GM18907 (cell line): ENCODE data around the gene SAMD4B.
"Not testable (repeated sequence)": the region's sequence is repeated elsewhere in the genome, so short reads cannot be mapped to it uniquely, and the experiment has no call there.

ENCODE experiments used
- ATAC-seq: cut with Tn5 transposase; IDR thresholded peaks from one replicate; pipeline ENCODE4 v1.9.1; 2021; ENCODE audit warnings: mild to moderate bottlenecking, moderate library complexity; ENCODE audit not compliant: unreplicated experiment

SAMD4B gene, protein sequence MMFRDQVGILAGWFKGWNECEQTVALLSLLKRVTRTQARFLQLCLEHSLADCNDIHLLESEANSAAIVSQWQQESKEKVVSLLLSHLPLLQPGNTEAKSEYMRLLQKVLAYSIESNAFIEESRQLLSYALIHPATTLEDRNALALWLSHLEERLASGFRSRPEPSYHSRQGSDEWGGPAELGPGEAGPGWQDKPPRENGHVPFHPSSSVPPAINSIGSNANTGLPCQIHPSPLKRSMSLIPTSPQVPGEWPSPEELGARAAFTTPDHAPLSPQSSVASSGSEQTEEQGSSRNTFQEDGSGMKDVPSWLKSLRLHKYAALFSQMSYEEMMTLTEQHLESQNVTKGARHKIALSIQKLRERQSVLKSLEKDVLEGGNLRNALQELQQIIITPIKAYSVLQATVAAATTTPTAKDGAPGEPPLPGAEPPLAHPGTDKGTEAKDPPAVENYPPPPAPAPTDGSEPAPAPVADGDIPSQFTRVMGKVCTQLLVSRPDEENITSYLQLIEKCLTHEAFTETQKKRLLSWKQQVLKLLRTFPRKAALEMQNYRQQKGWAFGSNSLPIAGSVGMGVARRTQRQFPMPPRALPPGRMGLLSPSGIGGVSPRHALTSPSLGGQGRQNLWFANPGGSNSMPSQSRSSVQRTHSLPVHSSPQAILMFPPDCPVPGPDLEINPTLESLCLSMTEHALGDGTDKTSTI

DNA sequence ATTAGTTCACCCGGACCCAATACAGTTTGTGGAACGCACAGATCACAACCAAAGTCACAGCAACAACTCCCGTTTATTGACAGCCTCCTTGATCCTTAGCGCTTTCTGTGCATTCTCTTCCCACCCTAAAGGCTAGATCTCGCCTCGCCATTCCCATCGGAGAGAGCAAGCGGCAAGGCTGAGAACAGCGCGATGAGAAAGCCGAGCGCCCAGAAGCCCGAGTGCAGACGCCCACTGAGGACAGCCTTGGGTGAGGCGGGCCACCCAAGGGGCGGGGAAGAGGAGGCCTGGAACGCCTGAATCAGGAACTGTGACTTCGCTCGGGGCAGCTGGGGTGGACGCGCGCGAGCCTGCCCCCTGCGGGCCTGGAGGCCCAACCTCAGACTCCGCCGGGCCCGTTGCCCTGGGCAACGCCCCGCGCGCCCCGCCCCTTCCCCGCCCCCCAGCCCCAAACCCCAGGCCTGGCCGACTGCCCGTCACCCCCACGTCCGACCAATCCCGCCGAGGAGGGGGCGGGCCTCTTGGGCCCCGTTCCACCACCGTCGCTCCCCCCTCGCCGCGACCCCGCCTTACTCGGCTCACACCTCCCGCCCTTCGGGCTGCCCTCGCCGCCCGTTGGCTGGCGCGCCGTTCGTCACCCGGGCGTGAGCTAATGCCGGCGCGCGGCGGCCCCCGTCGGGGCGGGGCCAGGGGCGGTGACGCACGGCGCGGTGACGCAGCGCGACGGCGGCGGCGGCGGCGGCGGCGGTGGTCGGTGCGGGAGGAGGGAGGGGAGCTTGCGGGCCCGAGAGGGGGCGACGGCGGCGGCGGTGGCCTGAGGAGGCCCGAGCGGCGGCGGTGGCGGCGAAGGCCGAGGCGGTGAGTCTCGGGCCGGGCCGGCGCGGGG, at the start of gene SAMD4B:
Gene SAMD4B, plus strand, starts transcription at position 703 of the 886 bp plus-strand sequence. CDS start 14,473 bp downstream, outside the sequence.
- ATAC-seq, result peak; percentile 90

DNA sequence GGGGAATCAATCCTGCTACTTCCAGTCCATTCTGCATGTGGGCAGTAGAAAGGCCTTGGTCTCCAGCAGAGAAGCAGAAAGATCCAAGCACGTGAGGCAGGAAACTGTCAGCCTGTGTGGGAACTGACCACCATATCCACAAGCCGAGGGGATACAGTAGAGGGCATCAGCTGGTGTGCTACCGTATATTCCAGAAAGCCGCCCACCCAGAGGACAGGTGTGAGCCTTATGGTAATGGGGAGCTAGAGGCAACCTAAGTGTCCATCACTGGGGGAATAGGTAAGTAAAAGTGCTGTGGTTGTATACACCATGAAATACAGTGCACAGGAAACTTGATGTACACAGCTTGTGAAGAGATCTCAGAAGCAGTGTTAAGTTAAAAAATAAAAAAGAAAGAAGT, 48.8 kb upstream of the SAMD4B start:
- ATAC-seq, result no peak

DNA sequence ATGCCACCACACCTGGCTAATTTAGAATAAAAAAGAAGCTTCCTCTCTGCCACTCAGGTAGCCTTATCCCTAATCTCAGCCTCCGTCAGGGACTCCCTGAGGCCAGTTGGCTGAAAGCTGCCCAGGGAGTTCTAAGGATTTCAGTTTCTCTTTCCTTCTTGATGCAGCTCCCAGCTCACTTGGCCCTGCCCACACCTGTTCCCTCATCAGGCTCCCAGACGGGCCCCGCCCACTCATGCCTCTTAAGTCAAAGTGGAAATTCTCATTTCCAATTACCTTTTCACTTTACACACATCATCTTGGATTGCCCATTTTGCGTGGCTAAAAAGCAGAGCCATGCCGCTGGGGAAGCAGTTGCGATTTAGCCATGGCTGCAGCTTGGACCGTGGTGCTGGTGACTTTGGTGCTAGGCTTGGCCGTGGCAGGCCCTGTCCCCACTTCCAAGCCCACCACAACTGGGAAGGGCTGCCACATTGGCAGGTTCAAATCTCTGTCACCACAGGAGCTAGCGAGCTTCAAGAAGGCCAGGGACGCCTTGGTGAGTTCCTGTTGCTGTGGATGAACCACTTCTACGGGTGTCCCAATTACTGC, 46.1 kb upstream of the SAMD4B start, which contains the start of gene IFNL1:
Gene IFNL1, plus strand, starts transcription at position 353 of the 591 bp plus-strand sequence. Its CDS starts 15 bp downstream, at position 368.
- no peak for ATAC-seq

DNA sequence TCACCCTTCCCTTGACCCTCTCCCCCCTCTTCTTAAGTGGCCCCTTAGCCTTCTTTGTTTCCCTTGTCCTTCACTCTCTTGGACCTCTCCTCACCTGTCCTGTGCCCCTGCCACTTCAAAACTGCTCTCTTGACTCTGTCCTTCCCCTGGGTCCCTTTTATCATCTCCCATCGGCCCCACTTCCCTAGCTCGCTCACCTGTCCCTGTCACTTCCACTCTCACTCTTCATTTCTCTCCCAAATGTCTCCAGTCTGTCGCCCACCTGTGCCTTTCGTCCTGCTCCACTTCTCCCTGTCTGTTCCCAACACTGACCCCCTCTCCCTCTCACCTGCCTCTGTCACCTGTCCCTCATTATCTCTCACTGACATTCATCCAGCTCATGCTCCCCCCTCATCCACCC, 45.3 kb upstream of the SAMD4B start:
- ATAC-seq, result no peak

DNA sequence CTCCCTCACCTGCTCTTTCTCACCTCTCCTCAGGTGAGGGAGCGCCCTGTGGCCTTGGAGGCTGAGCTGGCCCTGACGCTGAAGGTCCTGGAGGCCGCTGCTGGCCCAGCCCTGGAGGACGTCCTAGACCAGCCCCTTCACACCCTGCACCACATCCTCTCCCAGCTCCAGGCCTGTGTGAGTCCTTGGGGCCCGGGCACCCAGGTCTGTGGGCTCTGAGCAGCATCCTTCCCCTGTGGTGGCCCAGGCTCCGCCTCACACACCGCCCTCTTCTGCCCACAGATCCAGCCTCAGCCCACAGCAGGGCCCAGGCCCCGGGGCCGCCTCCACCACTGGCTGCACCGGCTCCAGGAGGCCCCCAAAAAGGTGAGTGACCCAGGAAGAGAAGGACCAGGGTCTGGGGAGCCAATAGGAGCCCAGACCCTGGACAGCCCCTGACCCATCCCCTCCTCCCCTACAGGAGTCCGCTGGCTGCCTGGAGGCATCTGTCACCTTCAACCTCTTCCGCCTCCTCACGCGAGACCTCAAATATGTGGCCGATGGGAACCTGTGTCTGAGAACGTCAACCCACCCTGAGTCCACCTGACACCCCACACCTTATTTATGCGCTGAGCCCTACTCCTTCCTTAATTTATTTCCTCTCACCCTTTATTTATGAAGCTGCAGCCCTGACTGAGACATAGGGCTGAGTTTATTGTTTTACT, 44.1 kb upstream of the SAMD4B start:
- ATAC-seq, result no peak

DNA sequence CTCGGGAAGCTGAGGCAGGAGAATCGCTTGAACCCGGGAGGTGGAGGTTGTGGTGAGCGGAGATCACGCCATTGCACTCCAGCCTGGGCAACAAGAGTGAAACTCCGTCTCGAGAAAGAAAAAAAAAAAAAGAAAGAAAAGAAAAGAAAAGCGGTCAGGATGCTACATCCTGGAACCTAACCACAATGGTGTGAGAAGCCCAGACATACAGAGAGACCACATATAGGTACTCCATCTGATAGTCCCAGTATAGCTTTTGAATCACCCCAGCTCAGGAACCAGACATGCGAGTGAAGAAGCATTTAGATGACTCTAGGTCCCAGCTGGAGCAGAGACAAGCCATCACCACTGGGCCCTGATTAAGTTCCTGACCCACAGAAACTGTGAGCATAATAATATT, 42.8 kb upstream of the SAMD4B start:
- ATAC-seq, result no peak

DNA sequence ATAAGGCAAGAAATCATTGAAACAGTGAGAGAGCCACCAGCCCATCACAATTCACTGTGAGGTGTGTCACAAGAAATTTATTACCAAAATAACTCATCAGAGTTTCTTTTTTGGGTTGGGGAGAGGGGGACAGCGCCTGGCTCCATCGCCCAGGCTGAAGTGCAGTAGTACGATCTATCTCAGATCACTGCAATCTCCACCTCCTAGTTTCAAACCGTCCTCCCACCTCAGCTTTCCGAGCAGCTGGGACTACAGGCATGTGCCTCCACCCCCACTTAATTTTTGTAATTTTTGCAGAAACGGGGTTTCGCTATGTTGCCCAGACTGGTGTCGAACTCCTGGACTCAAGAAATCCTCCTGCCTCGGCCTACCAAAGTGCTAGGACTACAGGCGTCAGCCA, 42.4 kb upstream of the SAMD4B start:
- ATAC-seq, result no peak

DNA sequence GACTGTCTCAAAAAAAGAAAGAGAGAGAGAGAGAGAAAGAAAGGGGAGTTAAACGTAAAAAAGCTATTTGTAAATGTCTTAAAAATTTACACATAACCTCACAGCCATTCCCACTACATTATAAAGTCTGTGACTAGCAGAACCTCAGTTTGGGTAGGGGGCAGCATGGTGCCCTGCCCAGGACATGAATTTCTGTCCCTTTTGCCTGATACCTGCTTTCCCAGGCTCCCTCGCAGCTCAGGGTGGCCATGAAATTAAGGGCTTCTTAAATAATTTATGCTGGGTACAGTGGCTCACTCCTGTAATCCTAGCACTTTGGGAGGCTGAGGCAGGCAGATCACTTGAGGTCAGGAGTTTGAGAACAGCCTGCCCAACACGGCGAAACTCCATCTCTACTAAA, 41.2 kb upstream of the SAMD4B start:
- ATAC-seq, result no peak

DNA sequence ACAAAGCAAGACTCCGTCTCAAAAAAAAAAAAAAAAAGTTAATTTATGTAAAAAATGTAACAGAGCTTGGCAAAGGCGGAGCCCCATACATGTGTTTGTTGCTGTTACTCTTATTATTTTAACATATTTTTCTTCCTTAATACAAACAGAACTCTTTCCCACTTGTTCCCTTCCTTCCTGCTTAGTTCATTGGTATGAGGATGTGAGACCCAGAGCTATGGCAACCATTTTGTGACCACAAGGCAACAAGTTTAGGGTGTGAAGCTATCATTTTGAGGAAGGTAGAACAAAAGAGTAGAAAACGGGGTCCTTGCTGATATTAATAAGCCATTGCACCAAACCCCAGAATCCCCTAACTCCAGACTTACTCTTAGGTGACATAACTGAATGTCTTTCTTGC, 40.7 kb upstream of the SAMD4B start:
- no peak for ATAC-seq

DNA sequence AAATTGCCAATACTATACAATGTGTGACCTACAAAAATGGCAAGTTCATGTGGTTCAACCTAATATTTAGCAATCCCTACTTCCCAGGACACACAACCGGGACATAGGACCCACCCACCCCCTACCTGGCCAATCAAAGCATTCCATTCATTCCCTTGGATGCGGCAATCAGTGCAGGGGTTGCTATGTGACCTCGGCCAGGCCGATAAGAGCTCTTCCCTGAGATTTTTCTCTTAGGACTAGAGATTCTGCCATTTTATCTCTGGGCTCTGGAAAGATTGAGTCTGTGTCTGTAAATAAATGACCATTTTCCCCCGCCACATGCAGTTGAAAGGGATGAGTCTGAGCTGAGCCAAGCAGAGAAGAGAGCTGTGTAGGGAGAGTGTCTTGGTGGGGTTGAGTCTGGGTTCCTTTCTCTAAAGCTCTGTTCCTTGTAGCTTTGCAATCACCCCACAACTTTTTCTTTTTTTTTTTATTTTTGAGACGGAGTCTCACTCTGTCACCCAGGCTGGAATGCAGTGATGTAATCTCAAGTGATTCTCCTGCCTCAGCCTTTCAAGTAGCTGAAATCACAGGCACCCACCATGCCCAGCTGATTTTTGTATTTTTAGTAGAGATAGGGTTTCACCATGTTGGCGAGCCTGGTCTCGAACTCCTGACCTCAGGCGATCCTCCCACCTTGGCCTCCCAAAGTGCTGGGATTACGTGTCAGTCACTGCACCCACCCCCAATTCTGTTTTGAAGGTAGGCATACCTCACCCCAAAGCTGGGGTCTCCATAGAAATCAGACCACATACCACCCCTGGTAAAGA, 38.6 kb upstream of the SAMD4B start:
- no peak for ATAC-seq

DNA sequence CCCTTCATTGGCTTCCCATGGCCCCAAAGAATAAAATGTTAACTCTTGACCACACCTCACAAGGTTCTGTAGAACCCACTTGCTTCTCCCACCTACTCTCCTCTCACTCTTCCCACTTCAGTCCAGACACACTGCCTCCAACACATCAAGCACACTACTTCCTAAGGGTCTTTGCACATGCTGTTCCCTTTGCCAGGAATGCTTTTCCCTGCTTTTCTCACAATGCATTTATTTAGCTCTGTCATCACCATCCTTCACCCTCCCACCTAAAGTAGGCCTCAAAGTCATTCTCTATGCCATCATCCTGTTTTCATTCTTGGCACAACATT, 38.1 kb upstream of the SAMD4B start:
- no peak for ATAC-seq

DNA sequence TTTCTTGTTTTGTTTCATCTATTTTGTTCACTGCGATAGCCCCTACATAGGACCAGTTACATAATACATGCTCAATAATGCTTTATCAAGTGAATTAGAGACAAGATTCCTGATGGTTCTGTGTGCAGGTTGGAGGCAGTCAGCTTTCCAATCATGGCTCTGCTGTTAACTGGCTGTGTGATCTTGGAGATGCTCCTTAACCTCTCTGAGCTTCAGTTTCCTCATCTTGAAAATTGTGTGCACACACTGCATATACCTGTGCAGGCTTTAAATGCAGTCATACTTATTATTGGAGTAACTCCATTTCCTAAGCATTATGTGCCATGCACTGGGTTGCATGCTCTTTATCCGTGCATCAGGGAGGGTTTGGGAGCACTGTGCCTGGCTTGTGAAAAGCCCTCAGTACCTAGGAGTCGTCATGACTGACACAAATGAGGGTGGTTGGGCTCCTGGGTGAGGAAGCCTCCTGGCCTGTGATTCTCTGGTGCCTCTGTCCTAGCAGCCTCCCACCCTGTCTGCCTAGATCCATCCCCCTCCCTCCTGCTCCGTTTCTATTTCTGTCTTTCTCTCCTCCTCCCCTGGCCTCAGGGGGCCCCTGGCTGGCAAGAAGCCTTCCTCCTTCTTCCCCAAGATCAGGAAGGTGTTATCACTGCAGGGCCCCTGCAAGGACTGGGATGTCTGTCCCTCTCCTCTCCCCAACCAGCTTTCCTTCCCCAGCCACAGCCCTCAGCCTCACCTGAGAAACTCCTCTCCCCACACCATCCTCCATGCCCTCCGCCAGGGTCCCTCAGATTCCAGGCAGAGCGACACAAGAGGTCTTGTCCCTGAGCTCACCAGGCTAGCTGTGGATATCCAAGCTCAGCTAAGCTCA, 37.3 kb upstream of the SAMD4B start:
- ATAC-seq, result no peak

DNA sequence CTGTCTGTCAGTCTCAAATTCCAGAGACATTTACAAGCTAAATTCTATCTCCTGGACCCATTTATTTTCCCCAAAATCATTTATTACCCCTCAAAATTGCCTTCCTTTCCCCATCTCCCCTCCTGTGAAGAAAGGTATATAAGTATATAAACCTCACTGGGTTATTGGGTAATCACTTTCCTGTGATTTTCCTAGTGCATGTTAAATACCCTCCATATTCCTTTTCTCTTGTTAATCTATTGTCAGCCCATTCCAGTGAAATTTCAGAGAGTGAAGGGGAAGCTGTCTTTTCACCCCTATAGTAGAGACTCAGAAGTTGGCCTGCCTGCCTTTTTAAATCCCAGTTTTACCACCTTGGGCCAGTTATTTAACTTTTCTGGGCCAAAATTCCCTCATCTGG, 36.1 kb upstream of the SAMD4B start:
- no peak for ATAC-seq

DNA sequence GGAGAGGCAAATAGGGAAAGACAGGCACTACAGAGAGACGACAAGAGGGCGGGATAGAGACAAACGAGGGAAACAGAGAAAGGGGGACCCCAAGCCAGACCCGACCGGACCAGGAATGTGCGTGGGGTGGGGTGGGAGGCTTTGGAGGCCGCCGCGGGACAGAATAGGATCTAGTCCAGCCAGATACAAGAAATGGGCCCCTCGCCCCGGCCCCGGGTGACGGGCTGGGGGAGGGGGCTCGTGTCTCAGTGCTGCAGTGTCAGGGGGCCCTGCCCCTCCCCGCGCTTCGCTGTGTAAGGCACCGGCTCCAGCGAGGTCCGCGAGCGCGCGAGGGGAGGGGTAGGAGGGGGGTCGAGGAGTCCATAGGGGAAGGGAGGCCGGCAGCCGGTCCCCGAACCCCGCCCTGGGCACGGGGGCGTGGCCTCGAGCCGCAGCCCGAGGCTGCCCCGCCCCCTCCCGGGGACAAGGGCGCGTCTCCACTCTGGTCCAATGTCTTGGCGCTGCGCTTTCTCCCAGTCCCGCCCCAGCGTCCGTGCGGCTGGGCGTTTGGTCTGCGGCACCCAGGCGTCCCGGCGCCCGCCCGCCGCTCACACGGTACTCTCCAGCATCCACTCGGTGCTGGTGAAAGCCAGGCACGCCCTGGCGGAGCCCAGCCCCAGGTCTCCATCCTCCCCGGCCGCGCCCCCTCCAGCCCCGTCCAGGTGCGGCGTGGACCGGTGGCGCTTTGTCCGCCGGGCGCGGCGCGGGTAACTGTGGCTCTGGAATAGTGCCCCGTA, 35.0 kb upstream of the SAMD4B start:
- ATAC-seq, result no peak

DNA sequence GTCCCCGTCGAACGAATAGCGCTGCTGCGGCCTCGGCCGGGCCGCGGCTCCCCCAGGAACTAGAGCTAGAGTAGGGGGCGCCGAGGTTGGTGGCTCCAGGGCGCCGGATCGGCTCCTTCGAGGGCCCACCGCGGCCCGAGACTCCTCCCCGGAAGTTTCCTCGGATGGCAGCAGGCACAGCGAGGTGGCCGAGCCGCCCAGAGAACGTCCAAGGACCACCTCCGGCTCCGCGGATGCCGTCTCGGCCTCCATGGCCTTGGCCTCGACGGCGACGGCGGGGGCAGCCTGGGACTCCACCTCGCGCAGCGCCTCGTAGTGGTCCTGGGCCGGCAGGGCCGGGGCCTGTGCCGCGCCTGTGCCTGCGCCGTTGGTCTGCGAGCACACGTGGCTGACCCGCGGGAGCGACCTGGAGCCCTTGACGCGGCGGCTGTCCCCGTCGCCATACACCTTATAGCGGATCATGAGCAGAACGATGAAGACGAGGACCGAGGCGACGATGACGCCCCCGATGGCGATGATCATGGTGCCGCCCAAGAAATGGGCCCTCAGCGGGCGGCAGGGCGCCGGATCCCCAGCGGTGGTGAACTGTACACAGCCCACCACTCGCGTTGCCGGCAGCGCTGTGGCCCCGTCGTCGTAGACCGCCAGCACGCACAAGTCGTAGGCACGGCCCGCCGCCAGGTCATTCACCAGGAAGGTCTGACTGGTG, 34.2 kb upstream of the SAMD4B start:
- no peak for ATAC-seq

DNA sequence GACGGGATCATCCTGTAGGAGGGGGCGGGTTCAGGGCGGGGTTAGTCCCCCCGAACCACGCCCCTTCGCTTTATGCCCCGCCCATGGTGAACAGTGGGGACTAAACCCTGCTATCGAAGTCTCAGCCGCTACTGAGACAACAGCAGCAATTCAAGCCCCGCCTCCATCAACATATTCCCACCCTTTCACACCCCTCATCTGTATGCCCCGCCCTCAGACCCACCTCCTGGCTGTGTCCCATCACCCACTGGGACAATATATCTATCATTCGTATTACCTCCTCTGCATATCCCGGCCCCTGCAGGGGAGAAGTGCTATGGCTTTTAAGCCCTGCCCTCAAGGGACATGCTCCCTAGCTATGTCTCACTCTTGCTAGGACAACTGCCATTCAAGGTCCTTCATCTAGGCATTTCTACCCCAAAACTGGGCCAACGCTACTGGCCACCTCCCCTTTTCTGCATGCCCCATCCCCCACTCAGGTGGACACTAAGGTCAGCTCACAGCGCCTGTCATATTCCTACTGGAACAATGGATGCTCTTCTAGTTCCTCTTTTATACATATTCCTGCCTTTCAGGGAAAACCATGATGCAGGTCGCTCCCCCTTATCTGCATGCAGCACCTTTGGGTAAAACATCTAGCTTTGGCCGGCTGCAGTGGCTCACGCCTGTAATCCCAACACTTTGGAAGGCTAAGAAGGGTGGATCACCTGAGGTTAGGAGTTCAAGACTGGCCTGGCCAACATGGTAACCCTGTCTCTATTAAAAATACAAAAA, 33.5 kb upstream of the SAMD4B start:
- ATAC-seq, result no peak

DNA sequence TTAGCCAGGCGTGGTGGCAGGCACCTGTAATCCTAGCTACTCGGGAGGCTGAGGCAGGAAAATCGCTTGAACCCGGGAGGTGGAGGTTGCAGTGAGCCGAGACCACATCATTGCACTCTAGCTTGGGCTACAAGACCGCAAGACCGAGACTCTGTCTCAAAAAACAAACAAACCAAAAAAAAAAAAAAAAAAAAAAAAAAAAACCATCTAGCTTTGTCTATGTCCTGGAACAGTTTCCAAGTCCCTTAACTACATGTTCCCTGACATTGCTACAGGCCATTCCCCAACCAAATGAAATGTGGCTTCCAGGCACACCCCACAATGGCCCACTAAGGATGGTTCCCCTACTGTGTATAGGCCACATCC, 32.9 kb upstream of the SAMD4B start:
- ATAC-seq, result not testable (repeated sequence)
